ENCODE data around the gene GAL3ST2. TPM values are rescaled to one million over a fixed set of nuclear protein-coding genes. Genes with fewer than 3 reads are reported as not detected.

Gene GAL3ST2
- total RNA-seq, 2 experiments from 2014 or later: 1.5 to 1.9 TPM

DNA sequence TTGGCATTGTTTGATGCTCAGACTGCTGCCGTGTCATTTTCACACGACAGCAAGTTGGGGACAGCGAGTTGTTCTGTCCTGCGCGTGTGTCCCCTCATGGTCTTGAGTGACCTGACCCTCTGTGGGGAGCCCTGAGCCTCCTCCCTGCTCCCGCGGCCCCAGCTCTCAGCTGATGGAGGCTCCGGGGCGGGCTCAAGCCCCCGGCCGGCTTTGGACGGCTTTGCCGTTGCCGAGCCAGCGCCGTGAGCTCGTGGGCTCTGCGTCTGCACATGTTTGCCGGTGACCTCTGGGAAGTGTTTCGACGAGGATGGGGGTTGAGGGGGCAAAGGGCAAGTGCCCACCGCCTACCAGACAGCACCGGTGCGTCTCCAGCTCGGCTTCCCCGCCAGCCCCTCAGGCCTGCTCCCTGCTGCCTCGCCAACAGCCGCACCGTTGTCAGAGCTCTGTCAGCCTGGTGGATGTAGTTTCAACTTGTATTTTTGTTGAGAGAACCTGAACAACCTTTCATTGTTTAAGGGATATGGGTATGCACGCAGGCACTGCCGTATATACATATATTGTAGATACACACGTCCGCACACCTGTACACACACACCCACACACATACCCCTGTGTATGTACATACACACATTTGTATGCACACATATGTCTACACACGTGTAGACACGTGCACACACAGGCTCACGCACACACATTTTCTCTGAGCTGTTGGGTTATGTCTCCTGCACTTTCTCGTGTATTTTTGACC, 68.4 kb downstream of the GAL3ST2 start:
- peaks cover 33% of the 10 kb centered on the region for H3K4me1 Mint-ChIP-seq (ENCODE audit: low read depth)
- ChIA-PET POLR2A (interaction anchor here (0.8 to 2.3 kb wide), 2 partner anchors 15 to 144 kb away, joined by 5 to 8 read pairs; partner anchors contain the start of gene ING5), CTCF (interaction anchor here (0.9 to 1.2 kb wide), 3 partner anchors 23 to 105 kb away, joined by 3 to 6 read pairs (median 3); no protein-coding TSS in a partner anchor)
- H3K4me3 Mint-ChIP-seq: peak overlapping the region; percentile 80
- no peaks in the 10 kb centered on the region for H3K27me3 Mint-ChIP-seq
- TF ChIP-seq, protein P1, sequence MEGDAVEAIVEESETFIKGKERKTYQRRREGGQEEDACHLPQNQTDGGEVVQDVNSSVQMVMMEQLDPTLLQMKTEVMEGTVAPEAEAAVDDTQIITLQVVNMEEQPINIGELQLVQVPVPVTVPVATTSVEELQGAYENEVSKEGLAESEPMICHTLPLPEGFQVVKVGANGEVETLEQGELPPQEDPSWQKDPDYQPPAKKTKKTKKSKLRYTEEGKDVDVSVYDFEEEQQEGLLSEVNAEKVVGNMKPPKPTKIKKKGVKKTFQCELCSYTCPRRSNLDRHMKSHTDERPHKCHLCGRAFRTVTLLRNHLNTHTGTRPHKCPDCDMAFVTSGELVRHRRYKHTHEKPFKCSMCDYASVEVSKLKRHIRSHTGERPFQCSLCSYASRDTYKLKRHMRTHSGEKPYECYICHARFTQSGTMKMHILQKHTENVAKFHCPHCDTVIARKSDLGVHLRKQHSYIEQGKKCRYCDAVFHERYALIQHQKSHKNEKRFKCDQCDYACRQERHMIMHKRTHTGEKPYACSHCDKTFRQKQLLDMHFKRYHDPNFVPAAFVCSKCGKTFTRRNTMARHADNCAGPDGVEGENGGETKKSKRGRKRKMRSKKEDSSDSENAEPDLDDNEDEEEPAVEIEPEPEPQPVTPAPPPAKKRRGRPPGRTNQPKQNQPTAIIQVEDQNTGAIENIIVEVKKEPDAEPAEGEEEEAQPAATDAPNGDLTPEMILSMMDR (IDR thresholded peaks at IDR 0.05): no peak
- no peaks in the 10 kb centered on the region for H3K27me3 ChIP-seq (ENCODE audit: control insufficient read depth in 1 of 2, insufficient read depth in 2 of 2, low read length in 2 of 2)
- no peak overlapping the region for H3K27ac ChIP-seq (ENCODE audit: low read depth in 1 of 2, low read length in 2 of 2)
- intact Hi-C loops (cut with DNase I, micrococcal nuclease): no loop called here
- peak in 1 of 14 experiments; percentile 29 for DNase-seq
- no peaks in the 10 kb centered on the region for H3K9me3 Mint-ChIP-seq
- no peaks in the 10 kb centered on the region for H3K36me3 ChIP-seq (ENCODE audit: insufficient read depth, low read length)
- H3K4me3 ChIP-seq (ENCODE audit: low read length): peak overlapping the region; percentile 49
- peak overlapping the region; percentile 61 for H3K27ac Mint-ChIP-seq
- peaks cover 34% of the 10 kb centered on the region for H3K4me1 ChIP-seq (ENCODE audit: insufficient read depth, low read length)
- H3K36me3 Mint-ChIP-seq (ENCODE audit: low read depth): no peaks in the 10 kb centered on the region
- ATAC-seq (ENCODE audit: poor library complexity): no peak
- no peaks in the 10 kb centered on the region for H3K9me3 ChIP-seq (ENCODE audit: control insufficient read depth in 1 of 2, insufficient read depth in 1 of 2, low read length in 2 of 2)

DNA sequence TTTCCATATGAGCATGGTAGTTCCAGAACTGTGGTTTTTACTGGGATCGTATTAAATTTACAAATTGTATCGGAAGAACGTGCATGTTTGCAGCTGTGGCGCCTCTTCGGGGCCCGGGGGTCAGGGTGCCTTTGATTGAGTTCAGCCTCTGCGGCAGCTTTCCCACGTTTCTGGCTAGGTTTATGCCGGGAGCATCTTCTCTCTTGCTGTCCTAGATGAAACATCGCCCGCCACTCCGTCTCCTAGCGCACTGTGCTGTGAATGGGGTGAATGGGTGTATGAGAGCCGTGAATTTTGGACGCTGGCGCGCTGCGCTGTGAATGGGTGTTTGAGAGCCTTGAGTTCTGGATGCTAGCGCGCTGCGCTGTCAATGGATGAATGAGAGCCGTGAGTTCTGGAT, 69.8 kb downstream of the GAL3ST2 start:
- H3K27me3 Mint-ChIP-seq: no peaks in the 10 kb centered on the region
- H3K36me3 Mint-ChIP-seq (ENCODE audit: low read depth): no peaks in the 10 kb centered on the region
- POLR2A ChIA-PET: no interaction called here
- peaks cover 29% of the 10 kb centered on the region for H3K4me1 Mint-ChIP-seq (ENCODE audit: low read depth)
- CTCF ChIA-PET: no interaction called here
- H3K4me3 ChIP-seq (ENCODE audit: low read length): no peak overlapping the region
- H3K36me3 ChIP-seq (ENCODE audit: insufficient read depth, low read length): peaks cover 4% of the 10 kb centered on the region
- H3K27me3 ChIP-seq (ENCODE audit: control insufficient read depth in 1 of 2, insufficient read depth in 2 of 2, low read length in 2 of 2): no peaks in the 10 kb centered on the region
- peaks cover 34% of the 10 kb centered on the region for H3K4me1 ChIP-seq (ENCODE audit: insufficient read depth, low read length)
- no peak overlapping the region for H3K27ac Mint-ChIP-seq
- ATAC-seq (ENCODE audit: poor library complexity): no peak
- TF ChIP-seq, protein P1 (IDR thresholded peaks at IDR 0.05): no peak
- H3K27ac ChIP-seq (ENCODE audit: low read depth in 1 of 2, low read length in 2 of 2): no peak overlapping the region
- no peaks in the 10 kb centered on the region for H3K9me3 ChIP-seq (ENCODE audit: control insufficient read depth in 1 of 2, insufficient read depth in 1 of 2, low read length in 2 of 2)
- no peak for DNase-seq
- intact Hi-C loops (cut with DNase I, micrococcal nuclease): no loop called here
- peak overlapping the region; percentile 38 for H3K4me3 Mint-ChIP-seq
- H3K9me3 Mint-ChIP-seq: no peaks in the 10 kb centered on the region

DNA sequence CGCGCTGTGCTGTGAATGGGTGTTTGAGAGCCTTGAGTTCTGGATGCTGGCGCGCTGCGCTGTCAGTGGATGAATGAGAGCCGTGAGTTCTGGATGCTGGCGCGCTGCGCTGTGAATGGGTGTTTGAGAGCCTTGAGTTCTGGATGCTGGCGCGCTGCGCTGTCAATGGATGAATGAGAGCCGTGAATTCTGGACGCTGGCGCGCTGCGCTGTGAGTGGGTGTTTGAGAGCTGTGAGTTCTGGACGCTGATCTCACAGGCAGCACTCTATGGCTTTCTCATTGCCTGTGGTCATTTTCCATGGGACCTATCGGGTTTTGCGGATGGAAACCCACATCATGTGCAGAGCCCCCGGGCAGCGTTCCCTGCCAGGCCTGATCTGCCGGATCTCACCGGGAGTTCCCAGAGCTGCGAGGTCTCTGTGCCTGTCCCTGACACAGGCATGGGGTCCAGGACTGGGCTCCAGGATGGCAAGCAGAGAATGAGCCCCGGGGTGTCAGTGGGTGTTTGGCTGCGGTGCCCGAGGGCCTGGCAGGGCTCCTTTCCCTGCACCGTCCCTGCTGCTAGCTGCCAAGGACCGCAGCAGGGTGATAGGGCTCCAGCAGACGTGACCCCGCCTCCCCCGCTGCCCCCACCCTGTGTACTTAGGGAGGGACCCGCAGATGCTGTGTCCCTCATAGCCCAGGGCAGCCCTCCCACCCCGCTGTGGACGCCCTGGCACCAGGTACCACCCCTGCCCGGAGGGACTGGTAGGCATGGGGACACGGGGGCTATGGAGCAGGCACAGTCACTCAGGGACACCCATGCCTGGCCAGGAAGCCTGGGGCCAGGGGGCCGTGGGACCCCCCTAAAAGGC, 72.4 kb downstream of the GAL3ST2 start:
- intact Hi-C loops (cut with DNase I, micrococcal nuclease): no loop called here
- no peak overlapping the region for H3K4me3 Mint-ChIP-seq
- DNase-seq: no peak

More for the DNA sequence above, 72.4 kb downstream of the GAL3ST2 start:
- Mint-ChIP-seq H3K27ac (no peak overlapping the region), H3K36me3 (ENCODE audit: low read depth) (no peaks in the 10 kb centered on the region), H3K27me3 (no peaks in the 10 kb centered on the region), H3K4me1 (ENCODE audit: low read depth) (peaks cover 18% of the 10 kb centered on the region), H3K9me3 (no peaks in the 10 kb centered on the region)
- no peaks in the 10 kb centered on the region for H3K27me3 ChIP-seq (ENCODE audit: control insufficient read depth in 1 of 2, insufficient read depth in 2 of 2, low read length in 2 of 2)
- CTCF ChIA-PET: no interaction called here
- H3K4me3 ChIP-seq (ENCODE audit: low read length): no peak overlapping the region
- H3K4me1 ChIP-seq (ENCODE audit: insufficient read depth, low read length): peaks cover 23% of the 10 kb centered on the region
- H3K27ac ChIP-seq (ENCODE audit: low read depth in 1 of 2, low read length in 2 of 2): no peak overlapping the region
- H3K36me3 ChIP-seq (ENCODE audit: insufficient read depth, low read length): peaks cover 4% of the 10 kb centered on the region
- TF ChIP-seq, protein P1 (IDR thresholded peaks at IDR 0.05): no peak
- POLR2A ChIA-PET: no interaction called here
- H3K9me3 ChIP-seq (ENCODE audit: control insufficient read depth in 1 of 2, insufficient read depth in 1 of 2, low read length in 2 of 2): no peaks in the 10 kb centered on the region
- no peak for ATAC-seq (ENCODE audit: poor library complexity)
